Subcutaneous abdominal adipose tissue (tissue), 5 donors: ENCODE results near the gene ZMYM2.
"Not testable (repeated sequence)": the region's sequence is repeated elsewhere in the genome, so short reads cannot be mapped to it uniquely, and the experiment has no call there.

ENCODE experiments used
- H3K27ac ChIP-seq: one replicate; pipeline ENCODE4 v1.7.0; 2013; ENCODE audit warnings: low read depth, mild to moderate bottlenecking, inconsistent platforms, low read length, moderate library complexity
- H3K27me3 ChIP-seq, 5 donors: one replicate each; pipeline ENCODE4 v1.7.0; 2013; ENCODE audit warnings: low read length in 5 of 5, inconsistent platforms in 1 of 5; ENCODE audit not compliant: control insufficient read depth in 5 of 5, insufficient read depth in 4 of 5
- H3K36me3 ChIP-seq, 5 donors: one replicate each; pipeline ENCODE4 v1.7.0; 2013; ENCODE audit warnings: low read length in 5 of 5; ENCODE audit not compliant: control insufficient read depth in 5 of 5, insufficient read depth in 5 of 5
- H3K4me1 ChIP-seq, 5 donors: one replicate each; pipeline ENCODE4 v1.7.0; 2013; ENCODE audit warnings: low read length in 5 of 5, mild to moderate bottlenecking in 3 of 5, moderate library complexity in 1 of 5; ENCODE audit not compliant: control insufficient read depth in 5 of 5, insufficient read depth in 5 of 5
- H3K4me3 ChIP-seq, 5 donors: one replicate each; pipeline ENCODE4 v1.7.0; 2013; ENCODE audit warnings: low read length in 5 of 5, low read depth in 1 of 5
- H3K9ac ChIP-seq, 5 donors: one replicate each; pipeline ENCODE4 v1.7.0; 2013; ENCODE audit warnings: low read length in 5 of 5, mild to moderate bottlenecking in 4 of 5, moderate library complexity in 3 of 5
- H3K9me3 ChIP-seq, 5 donors: one replicate each; pipeline ENCODE4 v1.7.0; 2013; ENCODE audit warnings: low read length in 5 of 5; ENCODE audit not compliant: control insufficient read depth in 5 of 5
- donor health status: healthy.
- donor health status: healthy.
- donor health status: healthy.
- donor health status: healthy.
- donor health status: healthy.

ZMYM2 gene

GRCh38 chr13:20037908-20038307 is 79.4 kb downstream of the ZMYM2 start:
- Histone ChIP-seq H3K9me3 (peaks cover 0 to 3% (median 0%) of the 10 kb centered on the region in 5 donors), H3K27ac (no peak overlapping the region), H3K4me1 (no peaks in the 10 kb centered on the region), H3K9ac (no peak overlapping the region), H3K36me3 (peaks cover 26 to 52% (median 42%) of the 10 kb centered on the region in 5 donors), H3K27me3 (no peaks in the 10 kb centered on the region), H3K4me3 (no peak overlapping the region)

- not testable (repeated sequence) for H3K9ac ChIP-seq, H3K4me1 ChIP-seq, H3K9me3 ChIP-seq, H3K27me3 ChIP-seq, H3K4me3 ChIP-seq, H3K27ac ChIP-seq
- peaks cover 19 to 40% (median 26%) of the 10 kb centered on the region in 5 donors for H3K36me3 ChIP-seq
Measured at GRCh38 chr13:20042603-20043002, 84.1 kb downstream of the ZMYM2 start.

- H3K4me3 ChIP-seq = no peak overlapping the region
- H3K4me1 ChIP-seq = peaks cover 0 to 4% (median 0%) of the 10 kb centered on the region in 5 donors
- peaks cover 14 to 32% (median 20%) of the 10 kb centered on the region in 5 donors for H3K36me3 ChIP-seq
Measured at GRCh38 chr13:20043207-20043925, 84.8 kb downstream of the ZMYM2 start.

GRCh38 chr13:20044086-20044485 is 85.6 kb downstream of the ZMYM2 start:
- H3K27me3 ChIP-seq = no peaks in the 10 kb centered on the region
- no peaks in the 10 kb centered on the region for H3K9me3 ChIP-seq
- peaks cover 0 to 10% (median under 1%) of the 10 kb centered on the region in 5 donors for H3K4me1 ChIP-seq
- no peak overlapping the region for H3K9ac ChIP-seq
- peaks cover 14 to 29% (median 20%) of the 10 kb centered on the region in 5 donors for H3K36me3 ChIP-seq
- H3K4me3 ChIP-seq = no peak overlapping the region
- H3K27ac ChIP-seq = no peak overlapping the region

More at GRCh38 chr13:20043207-20043925, 84.8 kb downstream of the ZMYM2 start:
- Histone ChIP-seq H3K9me3 (no peaks in the 10 kb centered on the region), H3K27me3 (no peaks in the 10 kb centered on the region), H3K27ac (no peak overlapping the region), H3K9ac (no peak overlapping the region)

GRCh38 chr13:20045950-20046548 is 87.5 kb downstream of the ZMYM2 start:
- no peak overlapping the region for H3K9ac ChIP-seq
- H3K4me1 ChIP-seq = peaks cover 0 to 22% (median 13%) of the 10 kb centered on the region in 5 donors
- no peak overlapping the region for H3K27ac ChIP-seq
- H3K4me3 ChIP-seq = no peak overlapping the region
- no peaks in the 10 kb centered on the region for H3K27me3 ChIP-seq
- peaks cover 14 to 28% (median 18%) of the 10 kb centered on the region in 5 donors for H3K36me3 ChIP-seq
- no peaks in the 10 kb centered on the region for H3K9me3 ChIP-seq

- H3K4me1 ChIP-seq = peaks cover 0 to 25% (median 13%) of the 10 kb centered on the region in 5 donors
- H3K27me3 ChIP-seq = no peaks in the 10 kb centered on the region
- H3K9me3 ChIP-seq = no peaks in the 10 kb centered on the region
- H3K27ac ChIP-seq = peak overlapping the region; percentile 11
- peak overlapping the region in 1 of 5 donors; percentile 5 for H3K9ac ChIP-seq
- peaks cover 0 to 10% (median 7%) of the 10 kb centered on the region in 5 donors for H3K36me3 ChIP-seq
- H3K4me3 ChIP-seq = peak overlapping the region in 2 of 5 donors; percentile 4 to 7
Measured at GRCh38 chr13:20049558-20050473, 91.3 kb downstream of the ZMYM2 start.

- Histone ChIP-seq H3K4me1 (peaks cover 0 to 29% (median 13%) of the 10 kb centered on the region in 5 donors), H3K9ac (no peak overlapping the region), H3K36me3 (peaks cover 1 to 21% (median 14%) of the 10 kb centered on the region in 5 donors)
Measured at GRCh38 chr13:20051366-20051765, 92.8 kb downstream of the ZMYM2 start.

GRCh38 chr13:20053016-20053415 is 94.5 kb downstream of the ZMYM2 start:
- Histone ChIP-seq H3K9me3 (no peaks in the 10 kb centered on the region), H3K27me3 (no peaks in the 10 kb centered on the region), H3K4me3 (no peak overlapping the region), H3K36me3 (peaks cover 10 to 33% (median 20%) of the 10 kb centered on the region in 5 donors), H3K4me1 (peaks cover 0 to 29% (median 13%) of the 10 kb centered on the region in 5 donors), H3K27ac (no peak overlapping the region), H3K9ac (no peak overlapping the region)

More at GRCh38 chr13:20051366-20051765, 92.8 kb downstream of the ZMYM2 start:
- Histone ChIP-seq H3K9me3 (no peaks in the 10 kb centered on the region), H3K27me3 (no peaks in the 10 kb centered on the region), H3K27ac (no peak overlapping the region), H3K4me3 (no peak overlapping the region)

GRCh38 chr13:20053891-20054290 is 95.4 kb downstream of the ZMYM2 start:
- Histone ChIP-seq H3K4me1 (peaks cover 0 to 25% (median 13%) of the 10 kb centered on the region in 5 donors), H3K9me3 (no peaks in the 10 kb centered on the region), H3K27me3 (no peaks in the 10 kb centered on the region), H3K9ac (no peak overlapping the region), H3K4me3 (no peak overlapping the region), H3K27ac (no peak overlapping the region), H3K36me3 (peaks cover 16 to 39% (median 25%) of the 10 kb centered on the region in 5 donors)
